GM18907 (cell line): ENCODE data around the gene CD33.
"Not testable (repeated sequence)": the region's sequence is repeated elsewhere in the genome, so short reads cannot be mapped to it uniquely, and the experiment has no call there.

ENCODE experiments used
- ATAC-seq: cut with Tn5 transposase; IDR thresholded peaks from one replicate; pipeline ENCODE4 v1.9.1; 2021; ENCODE audit warnings: mild to moderate bottlenecking, moderate library complexity; ENCODE audit not compliant: unreplicated experiment

The CD33 gene

DNA sequence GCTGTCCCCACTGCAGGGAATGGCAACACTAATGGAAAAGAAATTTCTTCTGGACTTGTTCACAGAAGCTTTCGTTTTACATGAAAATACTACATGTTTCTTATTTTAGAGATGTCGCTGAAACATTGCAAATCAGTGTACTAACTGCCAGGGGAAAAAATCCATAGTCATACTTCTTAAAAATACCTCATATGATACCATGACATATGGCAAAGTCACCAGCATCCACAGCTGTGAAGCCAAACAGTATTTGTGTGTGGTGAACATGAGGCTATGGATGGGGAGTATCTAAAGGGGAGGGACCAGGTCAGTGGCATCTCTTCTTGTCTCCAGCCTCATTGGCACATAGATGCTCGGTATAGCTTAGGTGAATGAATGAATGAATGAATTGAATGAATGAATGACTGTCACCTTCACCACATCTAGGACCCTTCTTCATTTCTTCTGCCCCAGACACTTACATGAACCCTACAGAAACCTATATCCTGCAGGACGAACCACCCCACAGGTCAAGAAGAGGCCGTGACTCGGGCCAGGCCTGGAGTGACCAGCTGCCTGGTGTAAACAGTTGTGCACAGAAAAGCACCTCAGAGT lies 14.6 kb upstream of the CD33 start:
- no peak for ATAC-seq

DNA sequence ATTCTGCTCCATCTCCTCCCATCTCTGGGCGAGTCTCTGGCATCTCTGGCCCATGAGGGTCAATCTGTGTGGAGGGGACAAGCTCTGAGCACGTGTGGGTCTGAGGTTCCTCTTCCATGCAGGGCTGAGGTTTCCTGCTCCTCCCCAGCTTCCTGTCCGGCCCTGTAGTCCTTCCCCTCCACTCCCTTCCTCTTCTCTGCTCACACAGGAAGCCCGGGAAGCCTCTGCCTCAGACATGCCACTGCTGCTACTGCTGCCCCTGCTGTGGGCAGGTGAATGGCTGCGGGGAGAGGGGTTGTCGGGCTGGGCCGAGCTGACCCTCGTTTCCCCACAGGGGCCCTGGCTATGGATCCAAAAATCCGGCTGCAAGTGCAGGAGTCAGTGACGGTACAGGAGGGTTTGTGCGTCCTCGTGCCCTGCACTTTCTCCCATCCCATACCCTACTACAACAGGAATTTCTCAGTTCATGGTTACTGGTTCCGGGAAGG lies 14.0 kb upstream of the CD33 start:
- not testable (repeated sequence) for ATAC-seq

DNA sequence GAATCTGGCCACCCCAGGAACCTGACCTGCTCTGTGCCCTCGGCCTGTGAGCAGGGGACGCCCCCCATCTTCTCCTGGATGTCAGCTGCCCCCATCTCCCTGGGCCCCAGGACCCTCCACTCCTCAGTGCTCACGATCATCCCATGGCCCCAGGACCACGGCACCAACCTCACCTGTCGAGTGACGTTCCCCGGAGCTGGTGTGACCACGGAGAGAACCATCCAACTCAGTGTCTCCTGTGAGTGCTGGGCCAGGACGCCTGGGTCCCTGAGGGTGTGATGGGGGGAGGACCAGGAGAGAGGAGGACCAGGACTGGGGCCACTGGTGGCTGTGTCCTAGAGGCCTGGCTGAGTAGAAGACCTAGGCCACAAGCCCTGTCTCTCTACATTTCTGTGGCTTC lies 13.0 kb upstream of the CD33 start:
- no peak for ATAC-seq

DNA sequence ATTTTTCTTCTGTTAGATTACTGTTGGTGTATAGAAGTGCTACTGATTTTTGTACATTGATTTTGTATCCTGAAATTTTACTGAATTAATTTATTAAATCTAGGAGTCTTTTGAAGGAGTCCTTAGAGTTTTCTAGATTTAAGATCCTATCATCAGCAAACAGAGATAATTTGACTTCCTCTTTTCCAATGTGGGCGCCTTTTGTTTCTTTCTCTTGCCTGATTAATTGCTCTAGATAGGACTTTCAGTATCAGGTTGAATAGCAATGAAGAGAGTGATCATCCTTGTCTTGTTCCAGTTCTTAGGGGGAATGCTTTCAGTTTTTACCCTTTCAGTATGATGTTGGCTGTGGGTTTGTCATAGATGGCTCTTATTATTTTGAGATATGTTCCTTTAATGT lies 5.6 kb upstream of the CD33 start:
- ATAC-seq: no peak

DNA sequence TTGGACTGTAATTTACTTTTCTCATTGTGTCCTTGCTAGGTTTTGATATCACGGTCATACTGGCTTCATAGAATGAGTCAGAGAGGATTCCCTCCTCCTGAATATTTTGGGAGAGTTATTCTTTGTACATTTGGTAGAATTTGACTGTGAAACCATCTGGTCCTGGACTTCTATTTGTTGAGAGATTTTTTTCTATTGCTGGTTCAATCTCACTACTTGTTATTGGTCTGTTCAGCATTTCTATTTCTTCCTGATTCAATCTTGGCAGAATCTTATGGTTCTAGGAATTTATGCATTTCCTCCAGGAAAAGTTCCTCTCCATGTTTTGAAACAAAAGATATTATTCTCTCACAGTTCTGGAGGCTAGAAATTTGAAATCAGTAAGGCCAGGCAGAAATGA lies 4.9 kb upstream of the CD33 start:
- ATAC-seq: no peak

DNA sequence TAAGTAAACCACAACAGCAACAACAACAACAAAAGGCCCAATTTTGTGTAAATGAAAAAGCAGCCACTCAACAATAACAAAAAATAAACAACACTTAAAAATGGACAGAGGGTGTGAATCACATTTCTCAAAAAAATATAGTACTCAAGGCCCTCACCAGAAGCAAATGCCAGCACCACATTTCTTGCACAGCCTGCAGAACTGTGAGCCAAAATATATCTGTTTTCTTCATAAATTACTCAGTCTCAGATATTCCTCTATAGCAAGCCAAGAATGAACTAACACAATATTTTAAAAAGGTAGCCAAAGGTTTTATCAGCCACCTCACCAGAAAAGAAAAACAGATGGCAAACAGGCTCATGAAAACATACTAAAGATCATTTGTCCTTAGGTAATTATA lies 3.9 kb upstream of the CD33 start:
- no peak for ATAC-seq

DNA sequence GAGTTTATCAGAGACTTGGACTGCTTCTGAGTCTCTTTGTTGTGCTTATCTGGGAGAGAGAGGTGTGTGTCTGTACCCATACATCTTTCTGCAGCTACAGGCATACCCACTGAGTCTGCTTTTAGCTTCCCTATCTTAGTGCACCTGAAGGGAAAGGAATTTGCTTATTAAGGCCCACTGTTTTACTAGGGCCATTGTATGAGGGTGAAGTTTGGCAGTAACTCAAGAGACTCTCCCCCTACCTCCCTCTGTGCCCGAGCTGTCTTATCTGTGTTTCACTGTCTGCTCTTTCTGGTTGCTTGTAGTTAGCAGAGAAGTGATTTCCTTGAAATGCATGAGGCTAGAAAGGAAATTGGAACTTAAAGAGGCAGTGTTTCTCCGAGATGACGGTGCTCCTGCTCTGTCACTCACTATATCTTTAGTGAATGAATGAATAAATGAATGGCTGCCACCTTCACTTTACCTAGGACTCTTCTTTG lies 678 bp upstream of the CD33 start:
- ATAC-seq: no peak

DNA sequence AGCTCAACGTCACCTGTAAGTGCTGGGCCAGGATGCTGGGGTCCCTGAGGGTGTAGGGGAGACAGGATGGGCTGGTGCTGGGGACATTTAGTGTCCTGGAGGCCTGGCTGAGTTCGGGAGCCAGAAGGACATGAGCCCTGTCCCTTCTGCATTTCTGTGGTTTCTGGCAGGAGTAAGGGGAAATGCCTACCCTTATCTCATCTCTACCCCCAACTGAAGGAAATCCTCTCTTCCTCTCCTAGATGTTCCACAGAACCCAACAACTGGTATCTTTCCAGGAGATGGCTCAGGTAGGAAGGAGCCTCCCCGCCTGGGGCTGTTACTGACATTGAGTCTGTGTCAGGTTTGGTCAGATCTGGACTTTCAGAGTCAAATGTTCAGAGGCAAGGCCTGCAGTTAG lies 1.2 kb downstream of the CD33 start:
- ATAC-seq: no peak

DNA sequence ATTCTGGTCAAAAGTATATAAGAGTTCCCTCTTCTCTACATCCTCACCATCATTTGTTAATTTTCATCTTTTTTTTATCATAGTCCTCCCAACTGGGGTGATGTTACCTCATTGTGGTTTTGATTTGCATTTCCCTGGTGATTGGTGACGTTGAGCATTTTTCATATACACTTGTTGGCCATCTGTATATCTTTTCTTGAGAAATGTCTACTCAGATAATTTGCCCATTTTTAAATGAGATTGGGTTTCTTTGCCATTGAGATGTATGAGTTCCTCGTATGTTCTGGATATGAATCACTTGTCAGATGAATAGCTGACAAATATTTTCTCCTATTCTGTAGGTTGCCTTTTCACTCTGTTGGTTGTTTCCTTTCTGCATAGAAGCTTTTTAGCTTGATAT lies 2.4 kb downstream of the CD33 start:
- ATAC-seq: no peak

DNA sequence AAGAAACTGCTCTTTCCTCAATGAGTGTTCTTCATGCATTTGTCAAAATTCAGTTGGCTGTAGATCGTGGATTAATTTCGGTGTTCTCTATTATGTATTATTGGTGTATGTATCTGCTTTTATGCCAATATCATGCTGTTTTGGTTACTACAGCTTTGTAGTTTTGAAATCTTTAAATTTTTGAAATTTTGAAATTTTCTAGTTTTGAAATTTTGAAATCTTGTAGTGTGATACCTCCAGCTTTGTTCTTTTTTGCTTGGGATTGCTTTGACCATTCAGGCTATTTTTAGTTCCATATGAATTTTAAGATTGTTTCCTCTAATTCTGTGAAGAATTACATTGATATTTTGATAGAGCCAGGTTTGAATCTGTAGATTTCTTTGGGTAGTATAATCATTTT lies 3.1 kb downstream of the CD33 start:
- ATAC-seq: no peak

DNA sequence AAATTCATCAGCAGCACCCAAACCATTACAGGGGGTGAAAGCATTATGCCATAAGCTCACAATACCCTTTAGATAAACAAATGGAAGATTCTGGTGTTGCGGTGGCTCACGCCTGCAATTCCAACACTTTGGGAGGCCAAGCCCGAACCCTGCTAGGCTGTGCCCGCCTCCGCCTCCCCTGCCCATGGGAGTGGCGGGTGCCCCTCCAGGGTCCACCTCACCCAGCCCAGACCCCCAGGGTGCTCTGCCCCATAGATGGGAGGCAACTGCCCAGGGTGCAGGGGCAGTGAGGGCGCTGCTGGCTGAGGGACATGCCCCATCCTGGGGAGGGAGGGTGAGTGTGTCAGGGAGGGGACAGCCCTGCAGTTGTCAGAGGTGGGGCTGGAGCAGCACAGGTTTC lies 16.0 kb downstream of the CD33 start:
- ATAC-seq: no peak

DNA sequence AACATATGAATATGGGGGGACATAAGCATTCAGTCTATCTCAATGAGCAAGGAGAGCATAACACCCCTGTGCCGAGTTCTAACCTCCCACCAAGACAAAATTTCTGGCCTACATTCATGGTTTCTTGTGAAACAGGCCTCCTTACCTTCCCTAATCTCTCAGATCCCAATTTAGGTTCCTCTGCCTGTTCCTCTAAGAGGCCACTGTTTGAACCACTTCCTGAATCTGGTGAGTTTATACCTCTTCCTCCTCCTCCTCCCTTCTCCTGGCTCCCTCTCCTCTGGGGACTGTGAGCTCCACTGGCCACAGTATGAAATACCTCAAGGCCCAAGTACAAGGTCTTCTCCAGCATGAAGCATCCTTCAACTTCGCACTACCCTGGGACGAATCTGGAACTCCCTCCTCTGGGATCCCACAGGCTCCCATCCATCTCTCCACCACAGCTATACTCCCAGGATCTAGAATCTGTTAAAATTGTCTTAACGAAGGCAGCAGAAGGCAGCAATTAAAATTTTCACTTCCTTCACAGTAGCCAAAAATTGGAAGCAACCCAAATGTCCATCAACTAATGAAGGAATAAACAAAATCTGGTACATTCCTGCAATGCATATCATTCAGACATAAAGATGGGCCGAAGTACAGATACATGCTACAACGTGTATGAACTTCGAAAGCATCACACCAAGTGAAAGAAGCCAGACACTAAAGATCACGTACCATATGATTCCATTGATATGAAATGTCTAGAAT lies 18.2 kb downstream of the CD33 start:
- no peak for ATAC-seq

DNA sequence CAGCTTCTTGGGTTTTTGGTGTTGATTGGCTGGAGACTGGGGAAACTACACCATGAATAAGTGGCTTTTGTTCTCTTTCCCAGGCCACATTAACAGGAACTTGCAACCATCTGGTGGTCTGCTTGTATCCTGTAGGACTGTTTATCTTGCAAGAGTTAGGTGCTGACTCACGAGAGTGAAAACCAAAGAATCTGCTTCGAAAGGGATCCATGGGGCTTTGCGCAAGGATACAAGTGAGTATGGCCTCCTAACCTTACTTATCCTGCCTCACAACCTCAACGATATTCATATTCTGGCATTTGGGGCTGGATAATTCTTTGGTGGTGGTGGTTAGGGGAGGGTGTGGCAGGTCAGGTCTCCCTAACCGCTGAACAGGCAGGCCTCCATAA lies 21.3 kb downstream of the CD33 start:
- ATAC-seq: no peak

DNA sequence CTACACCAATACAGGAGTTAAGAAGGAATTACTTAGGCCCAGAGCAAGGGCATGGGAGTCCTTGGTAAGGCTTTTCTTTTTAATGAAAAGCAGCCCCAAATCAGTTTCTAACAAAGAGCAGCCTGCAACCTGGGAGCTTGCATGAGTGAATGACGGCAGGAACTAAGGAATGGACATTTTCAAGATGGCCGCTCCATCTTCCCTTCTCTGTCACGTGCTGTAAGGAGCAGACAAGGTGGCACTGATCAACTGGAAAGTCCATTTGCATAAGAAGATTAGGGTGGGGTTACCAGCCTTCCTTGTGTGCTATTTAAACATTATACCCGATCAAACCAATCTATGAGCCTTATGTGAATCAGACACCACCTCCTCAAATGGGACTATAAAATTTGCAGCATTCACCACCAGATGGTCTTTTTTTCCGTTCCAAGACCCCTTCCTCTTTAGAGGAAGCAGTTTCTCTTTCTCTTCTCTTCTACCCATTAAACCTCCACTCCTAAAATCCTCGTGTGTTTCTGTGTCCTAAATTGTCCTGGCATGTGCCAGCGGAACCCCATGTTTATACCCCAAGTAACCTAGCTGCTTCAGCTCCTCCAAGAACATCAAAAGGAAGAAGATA lies 23.2 kb downstream of the CD33 start:
- ATAC-seq: no peak

DNA sequence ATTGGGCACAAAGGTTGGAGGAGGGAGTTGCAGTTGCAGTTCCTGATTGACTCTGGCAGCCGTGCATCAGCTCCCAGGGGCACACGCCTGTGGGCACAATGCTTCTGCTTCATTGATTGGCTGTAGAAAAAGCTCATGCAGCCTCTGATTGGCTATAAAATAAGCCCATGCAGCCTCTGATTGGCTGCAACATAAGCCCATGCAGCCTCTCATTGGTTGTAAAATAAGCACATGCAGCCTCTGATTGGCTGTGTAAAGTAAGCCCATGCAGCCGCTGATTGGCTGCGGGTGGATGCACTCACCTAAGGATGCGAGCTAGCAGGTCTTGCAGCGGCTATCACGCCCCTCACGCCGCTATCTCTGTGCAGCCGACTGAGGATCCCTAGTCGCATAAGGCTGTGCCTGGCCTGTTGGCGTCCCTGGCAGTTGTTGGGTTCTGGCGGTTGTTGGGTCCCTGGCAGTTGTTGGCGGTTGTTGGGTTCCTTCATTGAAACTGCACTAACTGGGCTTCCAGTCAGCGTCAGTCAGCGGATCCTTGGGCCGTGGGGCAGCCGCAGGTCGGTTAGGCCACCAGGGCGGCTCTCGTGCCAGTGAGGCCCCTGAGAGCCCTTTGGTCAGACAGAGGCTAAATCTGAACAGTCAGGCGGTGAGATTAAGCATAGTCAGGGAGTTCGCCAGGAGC lies 26.0 kb downstream of the CD33 start, which contains the start of gene SIGLECL1:
TSS of gene SIGLECL1 (plus strand) at position 295 of the 682 bp plus-strand sequence. CDS start 12,993 bp downstream, outside the sequence.
- ATAC-seq: no peak

DNA sequence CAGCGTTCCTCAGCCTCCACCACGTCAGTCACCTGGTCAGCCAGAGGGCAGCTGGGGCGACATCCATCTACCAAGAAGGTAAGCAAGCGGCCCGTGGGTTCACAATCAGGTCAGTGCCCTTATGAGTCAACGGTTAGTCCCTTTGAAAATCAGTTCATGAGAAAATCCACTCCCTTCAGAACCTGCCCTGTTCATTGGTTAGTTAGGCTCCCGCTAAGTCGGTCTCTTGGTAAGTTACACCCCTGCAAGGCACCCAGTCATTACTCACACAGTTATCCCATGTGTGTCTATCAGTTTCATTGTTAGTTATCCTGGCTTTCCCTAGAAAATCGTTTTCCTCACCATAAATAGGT lies 26.6 kb downstream of the CD33 start:
- no peak for ATAC-seq

DNA sequence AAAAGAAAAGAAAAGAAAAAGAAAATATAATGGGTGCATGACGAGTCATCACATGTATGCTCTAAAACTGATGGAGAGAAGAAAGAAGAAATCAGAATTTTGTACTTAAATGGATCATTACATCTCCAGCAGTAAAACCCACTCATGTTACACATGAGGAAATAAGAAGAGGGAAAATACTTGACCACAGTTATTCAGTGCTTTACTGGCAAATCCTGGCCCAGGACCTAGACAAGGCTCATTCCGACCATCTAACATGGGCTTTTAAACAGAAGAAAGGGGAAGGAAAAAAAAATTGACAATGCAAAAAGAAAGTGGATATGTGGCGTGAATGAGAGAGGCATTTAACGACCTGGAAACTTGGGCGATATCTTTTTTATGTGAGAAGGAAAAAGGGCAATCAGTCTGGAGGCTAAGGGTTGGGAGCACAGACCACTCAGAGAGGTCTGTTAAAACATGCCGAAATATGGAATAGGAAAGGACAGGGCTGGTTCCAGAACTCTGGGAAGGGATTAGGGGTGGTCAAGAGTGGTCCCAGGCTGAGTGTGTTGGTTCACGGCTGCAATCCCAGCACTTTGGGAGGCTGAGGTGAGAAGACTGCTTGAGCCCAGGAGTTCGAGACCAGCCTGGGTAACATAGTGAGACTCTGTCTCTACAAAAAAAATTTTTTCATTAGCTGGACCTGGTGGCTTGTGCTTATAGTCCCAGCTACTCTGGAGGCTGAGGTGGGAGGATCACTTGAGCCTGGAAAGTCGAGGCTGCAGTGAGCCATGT lies 27.6 kb downstream of the CD33 start:
- no peak for ATAC-seq

DNA sequence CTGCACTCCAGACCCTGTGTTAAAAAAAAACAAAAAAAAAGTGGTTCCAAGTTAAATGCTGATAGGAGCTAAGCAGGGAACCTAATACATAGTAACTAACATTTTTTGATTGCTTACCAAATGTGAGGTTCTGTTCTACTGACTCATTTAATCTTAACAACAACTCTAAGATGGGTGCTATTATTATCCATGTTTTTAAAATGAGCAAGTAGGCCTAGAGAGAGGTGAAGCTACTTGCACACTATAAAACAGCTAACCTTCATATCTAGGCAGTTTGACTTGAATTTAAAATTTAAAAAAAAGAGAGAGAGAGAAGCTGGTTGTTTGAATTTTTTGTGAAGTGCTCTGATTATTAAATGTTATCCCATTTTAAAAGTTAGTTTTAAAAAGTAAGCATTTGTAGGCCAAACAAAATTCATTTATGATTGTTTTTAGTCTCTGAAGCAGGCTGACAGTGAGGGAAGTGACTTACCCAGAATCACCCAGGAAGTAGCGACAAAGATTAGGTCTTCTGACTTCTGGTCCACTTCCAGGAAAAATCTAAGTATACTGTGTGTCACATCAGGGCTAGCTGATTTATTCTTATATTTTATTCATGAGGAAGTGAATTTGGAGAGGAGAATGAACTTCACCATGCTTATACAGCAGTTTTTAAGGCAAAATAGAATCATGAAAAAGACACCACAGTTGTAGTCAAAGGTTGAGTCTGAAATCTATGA lies 28.4 kb downstream of the CD33 start:
- no peak for ATAC-seq

DNA sequence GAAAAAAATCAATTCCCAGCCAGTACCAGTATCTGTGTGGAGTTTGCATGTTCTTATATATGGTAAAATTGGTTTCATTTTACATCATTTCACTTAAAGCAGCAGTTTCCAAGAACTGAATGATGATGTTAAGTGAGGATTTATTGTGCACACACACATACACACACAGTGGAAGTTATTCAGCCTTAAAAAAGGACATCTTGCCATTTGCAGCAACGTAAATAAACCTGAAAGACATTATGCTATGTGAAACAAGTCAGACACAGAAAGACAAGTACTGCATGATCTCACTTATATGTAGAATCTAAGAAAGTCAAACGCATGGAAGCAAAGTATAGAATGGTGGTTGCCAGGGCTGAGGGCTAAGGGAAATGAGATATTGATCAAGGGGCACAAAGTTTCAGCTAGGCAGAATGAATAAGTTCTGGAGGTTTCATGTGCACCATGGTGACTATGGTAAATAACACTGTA lies 31.3 kb downstream of the CD33 start:
- ATAC-seq: no peak

DNA sequence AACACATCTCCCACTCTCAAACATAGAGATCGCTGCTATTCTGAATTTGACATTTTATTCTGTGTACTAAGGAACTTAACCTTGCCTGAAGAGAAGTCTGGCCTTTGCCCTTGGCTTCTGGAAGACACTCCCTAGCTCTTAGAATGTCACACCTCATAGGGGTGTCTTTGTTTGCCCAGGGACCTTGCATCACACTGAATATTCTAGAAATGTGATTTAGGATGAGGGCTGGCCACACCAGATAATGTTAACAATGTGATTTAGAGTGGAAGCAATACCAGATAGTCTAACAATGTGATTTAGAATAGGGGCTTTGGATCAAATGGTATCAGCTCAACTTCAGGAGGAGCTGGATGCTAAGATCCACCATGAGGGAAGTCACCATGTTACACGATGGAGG lies 32.6 kb downstream of the CD33 start:
- ATAC-seq: no peak
